T-helper 9 cell (primary cell): ENCODE measurements around the gene TLR10.

ENCODE experiments used
- DNase-seq: peaks from one replicate; pipeline ENCODE4 v3.0.0-alpha.2; 2020

Gene TLR10

GRCh38 chr4:38759790-38760122 is 23.0 kb downstream of the TLR10 start:
- DNase-seq = no peak

- DNase-seq = peak; percentile 49
Observed at GRCh38 chr4:38759113-38759789, 23.5 kb downstream of the TLR10 start.

- DNase-seq = no peak
Observed at GRCh38 chr4:38757945-38758600, 24.7 kb downstream of the TLR10 start.

- DNase-seq = no peak
Observed at GRCh38 chr4:38752941-38753806, 29.6 kb downstream of the TLR10 start.

GRCh38 chr4:38752372-38752940 is 30.3 kb downstream of the TLR10 start:
- DNase-seq = no peak

- no peak for DNase-seq
Observed at GRCh38 chr4:38751341-38752010, 31.3 kb downstream of the TLR10 start.

- DNase-seq = no peak
Observed at GRCh38 chr4:38749336-38749735, 33.5 kb downstream of the TLR10 start.

- no peak for DNase-seq
Observed at GRCh38 chr4:38747629-38748028, 35.2 kb downstream of the TLR10 start.

- no peak for DNase-seq
Observed at GRCh38 chr4:38745881-38746280, 36.9 kb downstream of the TLR10 start.

GRCh38 chr4:38743866-38744265 is 38.9 kb downstream of the TLR10 start:
- no peak for DNase-seq

- no peak for DNase-seq
Observed at GRCh38 chr4:38740303-38740702, 42.5 kb downstream of the TLR10 start.

- no peak for DNase-seq
Observed at GRCh38 chr4:38738940-38739803, 43.6 kb downstream of the TLR10 start.

- no peak for DNase-seq
Observed at GRCh38 chr4:38735870-38736269, 46.9 kb downstream of the TLR10 start.

- DNase-seq = no peak
Observed at GRCh38 chr4:38734911-38735310, 47.9 kb downstream of the TLR10 start.

- no peak for DNase-seq
Observed at GRCh38 chr4:38734446-38734845, 48.3 kb downstream of the TLR10 start.

- DNase-seq = no peak
Observed at GRCh38 chr4:38733663-38734062, 49.1 kb downstream of the TLR10 start.

- peak; percentile 86 for DNase-seq
Observed at GRCh38 chr4:38730830-38731646, 51.8 kb downstream of the TLR10 start.

GRCh38 chr4:38730493-38730829 is 52.3 kb downstream of the TLR10 start:
- no peak for DNase-seq

GRCh38 chr4:38728631-38729141 is 54.1 kb downstream of the TLR10 start:
- no peak for DNase-seq

GRCh38 chr4:38724475-38724808 is 58.3 kb downstream of the TLR10 start:
- no peak for DNase-seq
